ENCODE data around the gene SLC37A3.

DNA sequence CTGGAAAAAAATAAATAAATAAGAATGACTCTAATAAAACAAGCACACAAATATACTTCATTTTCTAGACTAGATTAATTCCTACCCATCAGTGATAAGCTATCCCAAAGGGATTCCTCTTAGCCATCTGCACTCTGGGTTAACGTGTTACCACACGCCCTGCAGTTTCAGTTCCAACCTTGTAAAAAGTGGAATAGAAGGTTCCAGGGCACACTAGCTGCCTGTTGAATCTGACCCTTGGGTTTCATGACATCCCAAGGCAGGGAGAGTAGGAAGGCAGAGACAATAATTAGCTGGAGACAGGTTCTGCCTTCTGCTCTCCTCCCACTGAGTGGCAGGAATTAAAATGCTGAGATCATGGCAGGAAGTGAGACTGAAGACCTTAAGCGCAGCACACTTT is 33.5 kb downstream of the SLC37A3 start:
- TF ChIP-seq FOS (IDR thresholded peaks at IDR 0.05; ENCODE audit: borderline replicate concordance, insufficient read depth, low read length), result no peak
- TF ChIP-seq, protein P1, sequence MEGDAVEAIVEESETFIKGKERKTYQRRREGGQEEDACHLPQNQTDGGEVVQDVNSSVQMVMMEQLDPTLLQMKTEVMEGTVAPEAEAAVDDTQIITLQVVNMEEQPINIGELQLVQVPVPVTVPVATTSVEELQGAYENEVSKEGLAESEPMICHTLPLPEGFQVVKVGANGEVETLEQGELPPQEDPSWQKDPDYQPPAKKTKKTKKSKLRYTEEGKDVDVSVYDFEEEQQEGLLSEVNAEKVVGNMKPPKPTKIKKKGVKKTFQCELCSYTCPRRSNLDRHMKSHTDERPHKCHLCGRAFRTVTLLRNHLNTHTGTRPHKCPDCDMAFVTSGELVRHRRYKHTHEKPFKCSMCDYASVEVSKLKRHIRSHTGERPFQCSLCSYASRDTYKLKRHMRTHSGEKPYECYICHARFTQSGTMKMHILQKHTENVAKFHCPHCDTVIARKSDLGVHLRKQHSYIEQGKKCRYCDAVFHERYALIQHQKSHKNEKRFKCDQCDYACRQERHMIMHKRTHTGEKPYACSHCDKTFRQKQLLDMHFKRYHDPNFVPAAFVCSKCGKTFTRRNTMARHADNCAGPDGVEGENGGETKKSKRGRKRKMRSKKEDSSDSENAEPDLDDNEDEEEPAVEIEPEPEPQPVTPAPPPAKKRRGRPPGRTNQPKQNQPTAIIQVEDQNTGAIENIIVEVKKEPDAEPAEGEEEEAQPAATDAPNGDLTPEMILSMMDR (IDR thresholded peaks at IDR 0.05; ENCODE audit: extremely low read depth in 1 of 2, insufficient read depth in 1 of 2, low read depth in 1 of 2, low read length in 2 of 2), result no peak
- TF ChIP-seq MYC (IDR thresholded peaks at IDR 0.05; ENCODE audit: low read depth, low read length), result no peak
- TF ChIP-seq EZH2 (IDR thresholded peaks at IDR 0.05; ENCODE audit: borderline replicate concordance, low read depth, low read length, severe bottlenecking), result no peak
- TF ChIP-seq POLR2AphosphoS5 (IDR thresholded peaks at IDR 0.05; ENCODE audit: insufficient read depth, low read depth, low read length), result no peak
- no peak for TF ChIP-seq MAX (IDR thresholded peaks at IDR 0.05; ENCODE audit: insufficient read depth, insufficient read length)
